HG02870 (cell line): ENCODE data around the gene LRRC25.
A peak's percentile ranks its signal among the peaks of the same experiment; 100 is the strongest.
"Not testable (repeated sequence)": the region's sequence is repeated elsewhere in the genome, so short reads cannot be mapped to it uniquely, and the experiment has no call there.

Experiments used
- ATAC-seq: cut with Tn5 transposase; IDR thresholded peaks from one replicate; pipeline ENCODE4 v1.9.1; 2021; ENCODE audit warnings: mild to moderate bottlenecking, moderate library complexity; ENCODE audit not compliant: unreplicated experiment

Gene LRRC25

DNA sequence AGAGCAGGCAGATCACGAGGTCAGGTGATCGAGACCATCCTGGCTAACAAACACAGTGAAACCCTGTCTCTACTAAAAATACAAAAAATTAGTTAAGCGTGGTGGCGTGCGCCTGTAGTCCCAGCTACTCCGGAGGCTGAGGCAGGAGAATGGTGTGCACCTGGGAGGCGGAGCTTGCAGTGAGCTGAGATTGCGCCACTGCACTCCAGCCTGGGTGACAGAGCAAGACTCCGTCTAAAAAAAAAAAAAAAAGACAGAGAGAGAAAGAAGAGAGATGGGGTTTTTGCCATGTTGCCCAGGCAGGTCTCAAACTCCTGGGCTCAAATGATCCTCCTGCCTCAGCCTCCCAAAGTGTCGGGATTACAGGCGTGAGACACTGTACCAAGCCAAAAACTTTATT is 8.3 kb upstream of the LRRC25 start:
- ATAC-seq, result not testable (repeated sequence)

DNA sequence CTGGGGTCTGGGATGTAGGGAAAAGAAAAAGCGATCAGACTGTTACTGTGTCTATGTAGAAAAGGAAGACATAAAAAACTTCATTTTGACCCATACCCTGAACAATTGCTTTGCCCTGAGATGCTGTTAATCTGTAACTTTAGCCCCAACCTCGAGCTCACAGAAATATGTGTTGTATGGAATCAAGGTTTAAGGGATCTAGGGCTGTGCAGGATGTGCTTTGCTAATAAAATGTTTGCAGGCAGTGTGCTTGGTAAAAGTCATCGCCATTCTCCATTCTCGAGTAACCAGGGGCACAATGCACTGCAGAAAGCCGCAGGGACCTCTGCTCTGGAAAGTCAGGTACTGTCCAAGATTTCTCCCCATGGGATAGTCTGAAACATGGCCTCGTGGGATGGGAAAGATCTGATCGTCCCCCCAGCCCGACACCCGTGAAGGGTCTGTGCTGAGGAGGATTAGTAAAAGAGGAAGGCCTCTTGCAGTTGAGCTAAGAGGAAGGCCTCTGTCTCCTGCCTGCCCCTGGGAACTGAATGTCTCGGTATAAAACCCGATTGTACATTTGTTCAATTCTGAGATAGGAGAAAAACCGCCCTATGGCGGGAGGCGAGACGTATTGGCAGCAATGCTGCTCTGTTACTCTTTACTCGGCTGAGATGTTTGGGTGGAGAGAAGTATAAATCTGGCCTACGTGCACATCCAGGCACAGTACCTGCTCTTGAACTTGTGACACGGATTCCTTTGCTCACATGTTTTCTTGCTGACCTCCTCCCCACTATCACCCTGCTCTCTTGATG is 5.2 kb upstream of the LRRC25 start:
- ATAC-seq, result not testable (repeated sequence)

DNA sequence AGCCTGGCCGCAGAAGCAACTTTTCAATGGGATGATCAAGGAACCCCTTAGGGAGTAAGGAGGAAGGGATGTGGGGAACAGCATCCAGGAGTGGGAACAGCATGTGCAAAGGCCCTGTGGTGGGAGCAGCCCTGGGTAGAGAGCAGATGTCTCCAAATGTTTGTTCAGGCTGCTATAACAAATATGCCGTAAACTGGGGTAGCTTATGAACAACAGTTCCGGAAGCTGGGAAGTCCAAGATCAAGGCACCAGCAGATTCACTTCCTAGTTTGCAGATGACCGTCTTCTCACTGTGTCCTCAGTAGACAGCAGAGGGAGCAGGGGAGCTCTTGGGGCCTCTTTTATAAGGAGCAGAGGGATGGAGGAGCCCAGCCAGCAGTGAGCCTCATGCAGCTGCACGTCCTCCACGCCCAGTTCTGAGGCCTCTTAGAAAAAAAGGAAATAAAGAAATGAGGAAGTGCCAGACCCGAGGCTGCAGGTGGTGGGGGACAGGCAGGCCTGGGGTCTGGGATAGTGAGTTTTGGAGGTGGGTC is 4.2 kb upstream of the LRRC25 start:
- ATAC-seq, result no peak

DNA sequence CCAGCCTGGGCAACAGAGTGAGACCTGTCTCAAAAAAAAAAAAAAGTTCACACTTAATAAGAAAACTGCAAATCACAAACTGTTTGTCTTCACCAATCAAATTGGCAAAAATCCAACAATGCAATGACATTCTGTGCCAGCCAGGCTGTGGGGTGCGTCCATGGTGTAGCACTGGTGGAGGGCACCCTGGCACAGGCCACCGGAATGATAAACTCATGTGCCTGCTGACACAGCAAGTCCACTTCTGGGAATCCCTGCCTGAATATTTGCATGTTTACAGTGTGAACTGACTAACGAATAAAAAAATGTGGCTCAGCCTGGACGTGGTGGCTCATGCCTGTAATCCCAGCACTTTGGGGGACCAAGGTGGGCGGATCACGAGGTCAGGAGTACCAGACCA is 1.6 kb upstream of the LRRC25 start:
- ATAC-seq, result no peak

DNA sequence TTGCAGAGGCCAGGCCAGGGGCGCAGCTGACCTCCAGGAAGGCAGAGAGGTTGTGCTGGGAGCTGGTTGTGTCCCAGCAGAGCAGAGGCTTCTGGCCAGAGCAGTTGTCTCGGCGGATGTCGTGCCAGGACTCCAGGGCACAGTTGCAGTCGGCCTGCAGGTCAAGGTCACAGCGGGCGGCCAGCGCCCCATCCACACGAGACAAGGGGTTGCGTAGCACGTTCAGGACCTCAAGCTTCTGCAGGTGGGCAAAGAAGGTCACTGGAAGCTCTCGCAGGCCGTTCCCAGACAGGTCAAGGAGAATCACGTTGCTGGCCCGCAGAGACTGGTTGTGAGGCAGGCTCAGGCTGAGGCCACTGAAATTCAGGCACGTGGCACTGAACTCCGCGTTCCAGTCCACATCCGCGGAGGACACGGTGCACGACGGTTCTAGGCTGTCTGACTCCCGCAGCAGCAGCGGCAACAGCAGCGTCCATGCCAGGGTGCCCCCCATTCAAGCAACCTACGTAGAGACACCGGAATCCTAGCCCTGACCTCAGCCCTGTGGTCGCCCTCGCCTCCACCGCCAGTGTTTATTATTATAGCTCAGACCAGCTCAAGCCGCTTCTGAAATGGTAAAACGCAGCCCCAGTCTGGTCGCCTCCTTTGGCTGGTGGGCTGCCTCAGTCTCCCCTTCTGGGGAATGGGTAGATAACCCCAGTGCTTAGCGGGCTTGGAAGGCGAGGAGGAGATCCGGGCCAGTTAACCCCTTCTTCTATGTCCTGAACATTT is 766 bp downstream of the LRRC25 start:
- ATAC-seq, result no peak

DNA sequence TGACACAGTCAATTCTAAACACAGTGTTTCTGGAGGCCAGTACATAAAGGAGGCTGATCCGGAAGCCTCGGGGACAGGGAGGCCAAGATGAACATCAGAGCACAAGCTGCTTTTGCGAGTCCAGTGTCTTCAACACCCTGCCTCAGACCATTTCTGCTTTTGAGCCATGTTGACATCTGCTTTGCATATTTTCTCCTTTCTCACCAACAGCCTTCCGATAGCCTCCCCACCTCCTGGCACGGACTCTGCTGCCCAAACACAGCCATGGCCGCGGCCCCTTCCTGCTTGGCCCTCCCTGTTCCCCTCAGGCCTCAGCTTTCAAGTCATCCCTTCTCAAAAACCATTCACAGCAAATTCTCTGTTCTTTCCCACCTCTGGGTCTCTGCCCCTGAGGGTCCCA is 3.6 kb downstream of the LRRC25 start:
- ATAC-seq, result no peak

DNA sequence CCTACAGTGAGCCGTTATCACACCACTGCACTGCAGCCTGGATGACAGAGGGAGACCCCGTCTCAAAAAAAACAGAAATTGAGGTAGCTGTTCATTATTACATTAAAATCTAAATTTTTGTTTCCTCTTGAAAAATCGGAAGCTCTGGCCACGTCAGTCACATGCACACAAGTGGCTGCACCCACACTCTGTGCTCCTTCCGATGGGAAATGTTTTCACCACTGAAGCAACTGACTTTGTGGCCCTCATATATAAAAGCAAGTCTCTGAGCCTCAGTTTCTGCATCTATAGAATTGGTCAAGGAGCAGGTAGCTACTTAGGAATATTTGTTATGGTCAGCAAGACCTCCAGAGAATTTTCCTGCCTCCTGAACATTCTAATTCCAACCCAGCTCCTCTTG is 4.5 kb downstream of the LRRC25 start:
- ATAC-seq, result no peak

DNA sequence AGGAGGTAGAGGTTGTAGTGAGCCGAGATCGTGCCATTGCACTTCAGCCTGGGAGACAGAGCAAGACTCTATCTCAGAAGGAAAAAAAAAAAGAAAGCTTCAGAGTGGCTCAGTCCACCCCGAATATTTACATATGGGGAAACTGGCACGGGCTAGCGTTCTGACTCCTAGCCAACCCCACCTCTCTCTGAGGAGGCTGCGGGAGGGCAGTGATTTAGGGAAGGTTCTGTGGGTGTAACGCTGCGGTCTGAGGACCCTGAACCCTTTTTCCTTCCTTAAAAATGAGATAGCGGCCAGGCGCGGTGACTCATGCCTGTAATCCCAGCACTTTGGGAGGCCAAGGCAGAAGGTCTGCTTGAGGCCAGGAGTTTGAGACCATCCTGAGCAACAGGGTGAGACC is 5.0 kb downstream of the LRRC25 start:
- no peak for ATAC-seq

DNA sequence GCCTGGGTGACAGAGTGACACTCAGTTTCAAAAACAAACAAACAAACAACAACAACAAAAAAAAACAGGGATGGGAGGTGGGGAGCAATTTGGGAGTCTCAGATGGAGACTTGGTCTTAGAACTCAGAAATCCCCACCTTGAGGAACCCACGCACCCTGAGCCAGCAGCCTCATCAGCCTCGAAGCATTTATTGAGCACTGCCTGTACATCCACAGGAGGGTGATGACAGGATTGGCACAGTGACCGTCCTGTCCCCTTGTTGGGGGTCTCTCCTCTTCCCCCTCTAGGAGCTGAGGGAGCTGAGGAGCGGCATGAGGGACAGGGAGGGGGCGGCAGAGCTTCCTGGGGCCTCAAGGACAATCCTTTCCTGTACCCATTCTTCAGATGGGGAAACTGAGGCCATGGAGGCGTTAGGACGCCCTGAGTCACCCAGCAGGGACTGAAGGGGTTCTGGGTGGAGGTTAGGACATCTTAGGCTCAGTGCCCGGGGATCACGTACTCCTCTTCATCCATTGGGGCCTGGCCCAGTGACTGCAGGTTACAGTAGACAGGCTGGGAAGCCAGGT is 5.8 kb downstream of the LRRC25 start:
- no peak for ATAC-seq

DNA sequence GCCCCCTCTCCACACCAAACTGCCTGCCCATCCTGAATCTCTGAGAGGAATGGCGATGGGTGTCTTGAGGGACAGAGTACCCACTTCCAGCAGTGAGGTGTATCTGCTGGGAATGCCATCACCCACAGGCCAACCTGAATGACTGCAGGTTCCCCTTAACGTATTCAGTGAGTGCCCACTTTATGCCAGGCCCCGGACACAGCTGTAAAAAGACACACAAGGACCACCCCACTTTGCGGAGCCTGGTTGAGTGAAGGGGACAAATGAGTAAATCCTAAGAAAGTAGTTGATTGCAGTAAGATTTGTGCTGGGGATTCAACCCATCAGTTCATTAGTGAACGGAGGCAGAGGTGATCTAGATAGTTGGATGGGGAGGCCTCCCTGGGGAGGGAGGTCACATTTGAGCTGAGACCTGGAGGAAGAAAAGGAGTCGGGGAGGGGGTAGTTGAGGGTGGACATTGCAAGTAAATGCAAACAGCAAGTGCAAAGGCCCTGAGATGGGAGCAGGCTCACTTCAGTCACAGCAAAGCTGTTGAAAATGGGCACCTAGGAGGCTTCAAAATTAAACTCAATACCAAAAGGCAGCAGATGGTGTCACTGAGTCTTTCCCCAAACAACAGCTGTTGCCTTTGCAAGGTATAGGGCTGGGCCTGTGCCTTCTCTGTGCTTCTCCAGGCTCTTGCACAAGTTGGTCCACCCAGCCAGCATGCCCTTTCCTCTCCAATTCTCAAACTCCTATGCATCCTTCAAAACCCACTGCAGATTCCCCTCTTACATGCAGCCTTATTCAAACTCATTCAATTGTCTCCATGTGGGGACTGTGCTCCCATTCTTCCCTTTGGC is 7.1 kb downstream of the LRRC25 start:
- no peak for ATAC-seq

DNA sequence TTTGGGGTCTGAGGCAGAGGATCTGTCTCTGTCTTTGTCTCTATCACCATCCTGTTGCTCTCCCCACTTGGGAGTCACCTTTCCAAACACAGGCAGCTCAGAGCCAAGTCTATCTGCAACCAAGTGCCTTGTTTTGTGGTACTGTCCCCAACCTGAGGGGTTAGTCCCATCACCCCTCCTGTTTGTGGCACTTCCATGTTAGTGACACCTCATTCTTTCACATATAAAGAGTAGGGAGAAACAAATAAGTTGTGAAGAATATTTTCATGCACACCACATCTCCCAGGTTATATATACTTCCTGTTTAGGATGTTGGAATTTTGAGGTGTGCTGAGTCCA is 7.7 kb downstream of the LRRC25 start:
- no peak for ATAC-seq

DNA sequence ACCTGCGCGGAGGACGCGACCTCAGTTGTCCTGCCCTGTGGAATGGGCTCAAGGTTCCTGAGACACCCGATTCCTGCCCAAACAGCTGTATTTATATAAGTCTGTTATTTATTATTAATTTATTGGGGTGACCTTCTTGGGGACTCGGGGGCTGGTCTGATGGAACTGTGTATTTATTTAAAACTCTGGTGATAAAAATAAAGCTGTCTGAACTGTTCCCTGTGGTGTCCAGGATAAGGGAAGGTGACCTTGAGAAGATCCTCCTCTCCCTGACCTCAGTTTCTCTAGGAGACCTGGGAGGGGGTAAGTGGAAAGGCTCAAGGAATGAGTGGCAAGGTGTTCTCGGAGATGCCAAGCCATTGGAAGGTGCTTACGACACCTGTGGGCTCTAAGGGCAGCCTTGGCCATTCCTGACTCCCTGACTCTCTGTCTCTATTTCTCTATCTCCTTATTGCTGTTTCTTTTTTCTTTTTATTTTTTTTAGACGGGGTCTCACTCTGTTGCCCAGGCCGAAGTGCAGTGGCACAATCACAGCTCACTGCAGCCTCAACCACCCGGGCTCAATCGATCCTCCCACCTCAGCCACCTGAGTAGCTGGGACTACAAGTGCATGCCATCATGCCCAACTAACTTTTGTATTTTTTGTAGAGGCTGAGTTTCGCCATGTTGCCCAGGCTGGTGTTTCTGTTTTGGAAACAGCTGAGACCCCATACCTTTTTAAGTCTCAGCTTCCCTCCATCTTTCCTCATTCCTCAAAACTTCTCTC is 8.3 kb downstream of the LRRC25 start:
- no peak for ATAC-seq

DNA sequence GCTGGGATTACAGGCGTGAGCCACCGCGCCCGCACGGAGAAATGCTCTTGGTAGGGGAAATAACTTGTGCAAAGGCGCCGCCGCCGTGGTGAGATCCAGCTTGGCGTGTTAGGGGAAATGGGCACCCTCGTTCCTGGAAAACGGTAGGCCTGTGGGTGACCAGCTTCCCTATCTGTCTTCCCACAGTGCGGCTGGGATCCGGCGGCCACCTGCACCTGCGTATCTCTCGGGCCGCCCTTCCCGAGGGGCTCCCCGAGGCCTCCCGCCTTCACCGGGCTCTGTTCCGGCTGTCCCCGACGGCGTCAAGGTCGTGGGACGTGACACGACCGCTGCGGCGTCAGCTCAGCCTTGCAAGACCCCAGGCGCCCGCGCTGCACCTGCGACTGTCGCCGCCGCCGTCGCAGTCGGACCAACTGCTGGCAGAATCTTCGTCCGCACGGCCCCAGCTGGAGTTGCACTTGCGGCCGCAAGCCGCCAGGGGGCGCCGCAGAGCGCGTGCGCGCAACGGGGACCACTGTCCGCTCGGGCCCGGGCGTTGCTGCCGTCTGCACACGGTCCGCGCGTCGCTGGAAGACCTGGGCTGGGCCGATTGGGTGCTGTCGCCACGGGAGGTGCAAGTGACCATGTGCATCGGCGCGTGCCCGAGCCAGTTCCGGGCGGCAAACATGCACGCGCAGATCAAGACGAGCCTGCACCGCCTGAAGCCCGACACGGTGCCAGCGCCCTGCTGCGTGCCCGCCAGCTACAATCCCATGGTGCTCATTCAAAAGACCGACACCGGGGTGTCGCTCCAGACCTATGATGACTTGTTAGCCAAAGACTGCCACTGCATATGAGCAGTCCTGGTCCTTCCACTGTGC is 9.1 kb downstream of the LRRC25 start:
- peak; percentile 58 for ATAC-seq

DNA sequence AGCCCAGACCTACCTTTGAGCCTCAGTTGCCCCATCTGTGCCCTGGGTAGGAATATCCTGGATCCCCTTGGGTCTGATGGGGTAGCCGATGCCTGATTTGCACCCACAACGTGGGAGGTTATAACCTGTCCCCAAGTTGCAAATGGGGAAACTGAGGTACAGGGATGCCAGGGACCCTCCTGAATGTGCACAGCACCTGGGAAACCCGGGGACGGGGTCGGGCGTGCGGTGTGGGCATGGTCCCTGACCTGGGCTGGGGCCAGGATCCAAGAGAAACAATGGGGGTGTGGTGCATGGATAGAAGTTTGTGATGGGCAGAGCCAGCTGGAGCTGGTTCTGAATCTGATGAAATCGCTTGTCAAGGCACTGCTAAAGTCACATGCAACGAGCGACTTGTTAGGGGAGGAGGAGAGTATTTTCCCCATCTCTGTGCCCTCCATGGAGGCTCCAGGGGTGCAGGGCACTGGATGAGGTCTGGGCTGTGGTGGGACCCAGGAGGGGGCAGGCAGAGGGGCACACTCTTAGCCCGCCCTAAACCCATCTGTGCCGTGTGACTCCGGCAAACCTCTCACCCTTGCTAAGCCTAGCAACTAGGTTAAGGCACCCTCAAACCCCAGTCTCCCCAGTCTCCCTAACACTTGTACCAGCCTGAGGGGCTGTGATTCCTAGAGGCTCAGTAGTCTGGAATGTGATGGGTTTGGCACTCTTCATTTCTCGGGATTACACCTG is 10.7 kb downstream of the LRRC25 start:
- no peak for ATAC-seq

DNA sequence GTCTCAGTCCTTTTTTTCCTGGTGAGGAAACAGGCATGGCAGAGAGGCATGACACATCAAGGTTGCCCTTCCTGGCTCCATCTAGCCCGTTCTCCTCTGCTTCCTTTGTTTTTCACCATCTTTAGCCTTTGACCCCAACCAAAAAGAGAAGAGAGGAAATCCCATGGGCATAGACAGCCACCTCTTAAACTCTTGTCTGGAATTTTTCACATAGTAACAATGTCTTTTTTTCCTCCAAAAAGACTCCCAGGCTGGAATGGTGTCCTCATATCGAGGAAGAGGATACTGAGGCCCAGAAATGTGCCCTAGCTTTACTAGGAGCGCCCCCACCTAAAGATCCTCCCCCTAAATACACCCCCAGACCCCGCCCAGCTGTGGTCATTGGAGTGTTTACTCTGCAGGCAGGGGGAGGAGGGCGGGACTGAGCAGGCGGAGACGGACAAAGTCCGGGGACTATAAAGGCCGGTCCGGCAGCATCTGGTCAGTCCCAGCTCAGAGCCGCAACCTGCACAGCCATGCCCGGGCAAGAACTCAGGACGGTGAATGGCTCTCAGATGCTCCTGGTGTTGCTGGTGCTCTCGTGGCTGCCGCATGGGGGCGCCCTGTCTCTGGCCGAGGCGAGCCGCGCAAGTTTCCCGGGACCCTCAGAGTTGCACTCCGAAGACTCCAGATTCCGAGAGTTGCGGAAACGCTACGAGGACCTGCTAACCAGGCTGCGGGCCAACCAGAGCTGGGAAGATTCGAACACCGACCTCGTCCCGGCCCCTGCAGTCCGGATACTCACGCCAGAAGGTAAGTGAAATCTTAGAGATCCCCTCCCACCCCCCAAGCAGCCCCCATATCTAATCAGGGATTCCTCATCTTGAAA is 11.5 kb downstream of the LRRC25 start, which contains the start of gene GDF15:
Gene GDF15, plus strand, starts transcription at position 484 of the 868 bp plus-strand sequence. Its CDS starts 32 bp downstream, at position 516.
- ATAC-seq, result no peak

DNA sequence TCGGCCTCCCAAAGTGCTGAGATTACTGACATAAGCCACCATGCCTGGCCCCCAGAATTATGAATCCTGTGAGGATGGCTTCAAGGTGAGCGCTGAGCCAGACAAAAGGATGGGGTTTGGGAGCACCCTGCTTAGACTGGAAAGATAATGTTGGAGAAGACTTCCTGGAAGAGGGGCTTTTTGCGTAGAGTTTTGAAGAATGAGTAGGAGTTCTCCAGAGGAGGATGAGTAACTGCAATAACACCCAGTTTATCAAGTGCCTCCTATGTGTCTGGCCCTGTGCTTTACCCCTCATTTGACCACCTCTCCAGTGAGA is 12.1 kb downstream of the LRRC25 start:
- ATAC-seq, result no peak

DNA sequence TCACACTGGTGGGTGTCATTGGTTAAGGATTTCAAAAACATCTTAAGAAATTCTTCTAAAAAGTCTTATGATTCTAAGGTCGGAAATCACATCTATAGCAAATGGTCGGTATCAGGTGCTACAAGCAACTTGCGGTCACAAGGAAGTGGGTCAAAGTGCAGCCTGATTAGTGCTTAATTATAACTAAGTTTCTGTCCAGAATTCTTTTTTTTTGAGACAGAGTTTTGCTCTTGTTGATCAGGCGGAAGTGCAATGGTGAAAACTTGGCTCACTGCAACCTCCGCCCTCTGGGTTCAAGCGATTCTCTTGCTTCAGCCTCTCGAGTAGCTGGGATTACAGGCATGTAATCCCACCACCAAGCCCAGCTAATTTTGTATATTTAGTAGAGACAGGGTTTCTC is 12.6 kb downstream of the LRRC25 start:
- ATAC-seq, result no peak

DNA sequence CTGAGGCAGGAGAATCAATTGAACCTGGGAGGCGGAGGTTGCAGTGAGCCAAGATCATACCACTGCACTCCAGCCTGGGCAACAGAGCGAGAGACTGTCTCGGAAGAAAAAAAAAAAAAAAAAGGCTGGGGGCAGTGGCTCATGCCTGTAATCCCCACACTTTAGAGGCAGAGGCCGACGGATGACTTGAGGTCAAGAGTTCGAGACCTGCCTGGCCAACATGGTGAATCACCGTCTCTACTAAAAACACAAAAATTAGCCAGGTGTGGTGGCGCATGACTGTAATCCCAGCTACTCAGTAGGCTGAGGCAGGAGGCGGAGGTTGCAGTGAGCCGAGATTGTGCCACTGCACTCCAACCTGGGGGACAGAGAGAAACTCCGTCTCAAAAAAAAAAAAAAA is 13.8 kb downstream of the LRRC25 start:
- not testable (repeated sequence) for ATAC-seq
